Liver (tissue), 9 donors: ENCODE measurements around the gene LGR4. TPM values are rescaled to one million over a fixed set of nuclear protein-coding genes. Genes with fewer than 3 reads are reported as not detected.

Experiments
- DNase-seq: peaks from one replicate; pipeline ENCODE4 v3.0.0-alpha.2; 2017; ENCODE audit warnings: low spot score
- H3K27ac ChIP-seq, 2 donors: one replicate each; pipeline ENCODE4 v1.7.0; 2013; ENCODE audit warnings: inconsistent platforms in 2 of 2, low read length in 2 of 2, control low read depth in 1 of 2, low read depth in 1 of 2, mild to moderate bottlenecking in 1 of 2
- H3K27me3 ChIP-seq, 4 donors: one replicate each; pipeline versions ENCODE4 v1.6.1 to v1.7.0; 2013; ENCODE audit warnings: low read length in 3 of 4, inconsistent platforms in 1 of 4, mild to moderate bottlenecking in 1 of 4, moderate library complexity in 1 of 4; ENCODE audit not compliant: control insufficient read depth in 4 of 4, insufficient read depth in 4 of 4
- H3K36me3 ChIP-seq, 4 donors: one replicate each; pipeline versions ENCODE4 v1.6.1 to v1.7.0; 2013; ENCODE audit warnings: low read length in 3 of 4, mild to moderate bottlenecking in 3 of 4, low read depth in 1 of 4, moderate library complexity in 1 of 4; ENCODE audit not compliant: control insufficient read depth in 4 of 4, insufficient read depth in 3 of 4
- H3K4me1 ChIP-seq, 4 donors: one replicate each; pipeline versions ENCODE4 v1.6.1 to v1.7.0; 2013; ENCODE audit warnings: low read length in 3 of 4, mild to moderate bottlenecking in 3 of 4, moderate library complexity in 1 of 4; ENCODE audit not compliant: control insufficient read depth in 4 of 4, insufficient read depth in 4 of 4
- H3K4me3 ChIP-seq, 3 donors: one replicate each; pipeline versions ENCODE4 v1.6.1 to v1.7.0; 2013; ENCODE audit warnings: low read length in 3 of 3, control low read depth in 1 of 3, low read depth in 1 of 3, mild to moderate bottlenecking in 1 of 3
- H3K9ac ChIP-seq, 2 donors: one replicate each; pipeline ENCODE4 v1.7.0; 2013; ENCODE audit warnings: low read length in 2 of 2, mild to moderate bottlenecking in 2 of 2, moderate library complexity in 2 of 2, control low read depth in 1 of 2, low read depth in 1 of 2
- H3K9me3 ChIP-seq, 4 donors: one replicate each; pipeline versions ENCODE4 v1.6.1 to v1.7.0; 2013; ENCODE audit warnings: low read length in 3 of 4; ENCODE audit not compliant: control insufficient read depth in 4 of 4
- EGR1 ChIP-seq, 2 donors: IDR thresholded peaks; 2 replicates each; pipeline ENCODE4 v1.6.1; 2016 to 2018; ENCODE audit warnings: antibody characterized with exemption in 2 of 2, low read depth in 2 of 2
- FOXA1 ChIP-seq: IDR thresholded peaks from 2 replicates; pipeline ENCODE4 v1.6.1; 2016; ENCODE audit warnings: antibody characterized with exemption
- FOXA2 ChIP-seq: IDR thresholded peaks from 2 replicates; pipeline ENCODE4 v1.6.1; 2016; ENCODE audit warnings: antibody characterized with exemption
- GABPA ChIP-seq, 2 donors: IDR thresholded peaks in 1 of 2; conservative IDR thresholded peaks in 1 of 2; 2 replicates each; pipeline ENCODE4 v1.6.1; 2016; ENCODE audit warnings: antibody characterized with exemption in 2 of 2, mild to moderate bottlenecking in 1 of 2, moderate library complexity in 1 of 2
- HNF4A ChIP-seq, 2 donors: conservative IDR thresholded peaks; 2 replicates each; pipeline ENCODE4 v1.6.1; 2016; ENCODE audit warnings: antibody characterized with exemption in 2 of 2, mild to moderate bottlenecking in 2 of 2
- HNF4G ChIP-seq: IDR thresholded peaks from 2 replicates; pipeline ENCODE4 v1.6.1; 2016; ENCODE audit warnings: antibody characterized with exemption
- JUND ChIP-seq, 2 donors: IDR thresholded peaks; 2 replicates each; pipeline ENCODE4 v1.6.1; 2016; ENCODE audit warnings: antibody characterized with exemption in 2 of 2
- NR2F2 ChIP-seq: IDR thresholded peaks from 2 replicates; pipeline ENCODE4 v1.6.1; 2016; ENCODE audit warnings: antibody characterized with exemption
- RAD21 ChIP-seq, 2 donors: IDR thresholded peaks; 2 replicates each; pipeline ENCODE4 v1.6.1; 2016; ENCODE audit warnings: antibody characterized with exemption in 2 of 2, mild to moderate bottlenecking in 2 of 2
- REST ChIP-seq: IDR thresholded peaks from 2 replicates; pipeline ENCODE4 v1.6.1; 2016; ENCODE audit warnings: antibody characterized with exemption, mild to moderate bottlenecking
- RXRA ChIP-seq, 2 donors: IDR thresholded peaks; 2 replicates each; pipeline ENCODE4 v1.6.1; 2017 to 2018; ENCODE audit warnings: antibody characterized with exemption in 2 of 2, mild to moderate bottlenecking in 1 of 2
- SP1 ChIP-seq: IDR thresholded peaks from 2 replicates; pipeline ENCODE4 v1.6.1; 2018; ENCODE audit warnings: antibody characterized with exemption, mild to moderate bottlenecking
- TAF1 ChIP-seq: conservative IDR thresholded peaks from 2 replicates; pipeline ENCODE4 v1.6.1; 2016; ENCODE audit warnings: antibody characterized with exemption, mild to moderate bottlenecking
- YY1 ChIP-seq: IDR thresholded peaks from 2 replicates; pipeline ENCODE4 v1.6.1; 2016; ENCODE audit warnings: antibody characterized with exemption, mild to moderate bottlenecking
- ZBTB33 ChIP-seq: IDR thresholded peaks from 2 replicates; pipeline ENCODE4 v1.6.1; 2016; ENCODE audit warnings: antibody characterized with exemption
- WGBS: extraction: QIAGEN DNeasy Blood & Tissue Kit; methylation state at CpG from one replicate; pipeline ENCODE4 v1.1.7; 2013; 5-methylcytosine and 5-hydroxymethylcytosine counted together
- polyA plus RNA-seq, 2 donors: library from polyadenylated mRNA; stranded (reverse) in 1 of 2; unstranded in 1 of 2; fragments of 200-250 nt in 1 of 2; fragments of >200 nt in 1 of 2; fragmentation: Nextera tagmentation in 1 of 2; extraction: Ambion mirVana in 1 of 2; gene quantifications; one replicate each; pipeline versions ENCODE4 v1.2.1 to v1.2.3, GENCODE V29; 2013 to 2015
- total RNA-seq, 2 donors: library from RNA; depleted of rRNA; stranded (reverse); fragments of >200 nt; gene quantifications; one replicate each; pipeline ENCODE4 v1.2.3, GENCODE V29; 2014
- TF ChIP-seq, protein P1 (sequence below): IDR thresholded peaks from 2 replicates; pipeline ENCODE4 v1.6.1; 2016; ENCODE audit warnings: antibody characterized with exemption
- TF ChIP-seq, protein P2 (sequence below): fragments of 150-350 bp; IDR thresholded peaks from 2 replicates; pipeline ENCODE4 v1.5.1; 2017; ENCODE audit warnings: improper control_type of control experiment, low read depth, low read length; ENCODE audit not compliant: missing input control
- TF ChIP-seq, protein P3 (sequence below): IDR thresholded peaks from 2 replicates; pipeline ENCODE4 v1.6.1; 2016; ENCODE audit warnings: antibody characterized with exemption
- donor health status: healthy.
- donor health status: healthy.
- donor health status: healthy.
- donor health status: healthy.
- donor health status: healthy.

Gene LGR4
- total and polyA plus RNA-seq, 4 donors = 13.7 to 95.3 (median 42.5) TPM

DNA sequence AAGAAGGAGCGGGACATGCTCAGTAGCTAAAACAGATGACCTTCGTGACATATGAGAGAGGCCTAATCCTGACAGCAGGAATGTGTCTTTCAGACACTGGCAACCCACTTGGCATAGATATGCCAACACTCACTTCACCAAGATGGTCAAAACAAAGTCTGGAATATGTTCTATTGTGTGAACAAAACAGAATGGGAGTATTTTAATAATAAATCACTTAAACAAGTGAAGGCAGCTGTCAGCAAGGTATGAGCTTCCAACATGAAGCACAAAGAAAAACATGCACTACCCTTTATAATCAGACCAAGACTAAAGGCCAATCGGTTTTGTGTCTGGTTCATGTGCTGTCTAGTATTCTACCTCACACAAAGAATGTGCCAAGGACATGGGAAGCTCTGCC lies 132.6 kb downstream of the LGR4 start:
- Histone ChIP-seq H3K27ac (no peak overlapping the region), H3K27me3 (no peaks in the 10 kb centered on the region), H3K36me3 (no peaks in the 10 kb centered on the region), H3K4me1 (peaks cover 0 to under 1% (median 0%) of the 10 kb centered on the region in 4 donors), H3K4me3 (no peak overlapping the region), H3K9me3 (no peaks in the 10 kb centered on the region), H3K9ac (no peak overlapping the region)
- WGBS = 95% methylated on average over 3 of the region's 3 CpGs
- no peak for TF ChIP-seq TAF1
- TF ChIP-seq, protein P1, sequence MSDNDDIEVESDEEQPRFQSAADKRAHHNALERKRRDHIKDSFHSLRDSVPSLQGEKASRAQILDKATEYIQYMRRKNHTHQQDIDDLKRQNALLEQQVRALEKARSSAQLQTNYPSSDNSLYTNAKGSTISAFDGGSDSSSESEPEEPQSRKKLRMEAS = no peak
- no peak for TF ChIP-seq SP1
- TF ChIP-seq REST = no peak
- TF ChIP-seq NR2F2 = no peak
- TF ChIP-seq HNF4A (conservative IDR thresholded peaks at IDR 0.05) = no peak
- no peak for TF ChIP-seq FOXA2
- TF ChIP-seq ZBTB33 = no peak
- TF ChIP-seq YY1 = no peak
- no peak for TF ChIP-seq JUND (IDR thresholded peaks at IDR 0.05)
- no peak for TF ChIP-seq HNF4G
- TF ChIP-seq, protein P2, sequence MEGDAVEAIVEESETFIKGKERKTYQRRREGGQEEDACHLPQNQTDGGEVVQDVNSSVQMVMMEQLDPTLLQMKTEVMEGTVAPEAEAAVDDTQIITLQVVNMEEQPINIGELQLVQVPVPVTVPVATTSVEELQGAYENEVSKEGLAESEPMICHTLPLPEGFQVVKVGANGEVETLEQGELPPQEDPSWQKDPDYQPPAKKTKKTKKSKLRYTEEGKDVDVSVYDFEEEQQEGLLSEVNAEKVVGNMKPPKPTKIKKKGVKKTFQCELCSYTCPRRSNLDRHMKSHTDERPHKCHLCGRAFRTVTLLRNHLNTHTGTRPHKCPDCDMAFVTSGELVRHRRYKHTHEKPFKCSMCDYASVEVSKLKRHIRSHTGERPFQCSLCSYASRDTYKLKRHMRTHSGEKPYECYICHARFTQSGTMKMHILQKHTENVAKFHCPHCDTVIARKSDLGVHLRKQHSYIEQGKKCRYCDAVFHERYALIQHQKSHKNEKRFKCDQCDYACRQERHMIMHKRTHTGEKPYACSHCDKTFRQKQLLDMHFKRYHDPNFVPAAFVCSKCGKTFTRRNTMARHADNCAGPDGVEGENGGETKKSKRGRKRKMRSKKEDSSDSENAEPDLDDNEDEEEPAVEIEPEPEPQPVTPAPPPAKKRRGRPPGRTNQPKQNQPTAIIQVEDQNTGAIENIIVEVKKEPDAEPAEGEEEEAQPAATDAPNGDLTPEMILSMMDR = no peak
- no peak for TF ChIP-seq RAD21 (IDR thresholded peaks at IDR 0.05)
- no peak for TF ChIP-seq FOXA1
- no peak for TF ChIP-seq GABPA (IDR thresholded peaks at IDR 0.05 in 1 of 2, conservative IDR thresholded peaks at IDR 0.05 in 1 of 2)
- TF ChIP-seq, protein P3, sequence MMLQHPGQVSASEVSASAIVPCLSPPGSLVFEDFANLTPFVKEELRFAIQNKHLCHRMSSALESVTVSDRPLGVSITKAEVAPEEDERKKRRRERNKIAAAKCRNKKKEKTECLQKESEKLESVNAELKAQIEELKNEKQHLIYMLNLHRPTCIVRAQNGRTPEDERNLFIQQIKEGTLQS = no peak
- no peak for TF ChIP-seq EGR1 (IDR thresholded peaks at IDR 0.05; ENCODE audit: low read depth in 2 of 2)
- no peak for TF ChIP-seq RXRA (IDR thresholded peaks at IDR 0.05)
- DNase-seq = no peak
